H1 (cell line): ENCODE results near the gene RICTOR. TPM values are rescaled to one million over a fixed set of nuclear protein-coding genes. Genes with fewer than 3 reads are reported as not detected.

Source experiments
- CTCF ChIA-PET: fragments of 300-600 bp; sonication (Branson Sonifier 250); formaldehyde crosslinking; loops from one replicate; lab custom pipeline; 2021; ENCODE audit not compliant: partially characterized antibody; lab: Charles Lee
- POLR2A ChIA-PET: fragments of 300-600 bp; sonication (Branson Sonifier 250); formaldehyde crosslinking; loops from one replicate; lab custom pipeline; 2021; ENCODE audit warnings: inconsistent platforms; ENCODE audit not compliant: partially characterized antibody; lab: Charles Lee
- DNase-seq, 2 experiments: peaks; one replicate each; pipeline versions ENCODE4 v3.0.0 to v3.0.0-alpha.2; 2010 to 2022; ENCODE audit warnings: low spot score in 2 of 2, low read depth in 1 of 2, mixed read lengths in 1 of 2
- FAIRE-seq: peaks from 2 replicates; lab custom pipeline; 2011; peaks lifted over from hg19 to GRCh38; lab: Jason Lieb, UNC
- H2AFZ ChIP-seq: 2 replicates; pipeline ENCODE4 v1.8.1; 2012; ENCODE audit warnings: low read length, inconsistent platforms
- H2AK5ac ChIP-seq: 2 replicates; pipeline ENCODE4 v1.6.1; 2013; ENCODE audit warnings: low read depth, low read length
- H2BK120ac ChIP-seq: replicated peaks from 2 replicates; pipeline ENCODE3; 2013; ENCODE audit warnings: low read depth, low read length, inconsistent platforms
- H2BK12ac ChIP-seq: 2 replicates; pipeline ENCODE4 v1.6.1; 2013; ENCODE audit warnings: low read depth, low read length
- H2BK15ac ChIP-seq: 2 replicates; pipeline ENCODE4 v1.6.1; 2013; ENCODE audit warnings: low read length
- H2BK20ac ChIP-seq: 2 replicates; pipeline ENCODE4 v1.6.1; 2013; ENCODE audit warnings: low read length
- H2BK5ac ChIP-seq: 2 replicates; pipeline ENCODE4 v1.6.1; 2013; ENCODE audit warnings: low read depth, low read length
- H3K14ac ChIP-seq: 2 replicates; pipeline ENCODE4 v1.6.1; 2013; ENCODE audit warnings: inconsistent platforms; ENCODE audit not compliant: insufficient read length
- H3K18ac ChIP-seq: 2 replicates; pipeline ENCODE4 v1.6.1; 2013; ENCODE audit warnings: low read length; ENCODE audit errors: extremely low read depth
- H3K23ac ChIP-seq: 2 replicates; pipeline ENCODE4 v1.6.1; 2013; ENCODE audit warnings: inconsistent platforms; ENCODE audit not compliant: insufficient read length
- H3K23me2 ChIP-seq: 2 replicates; pipeline ENCODE4 v1.6.1; 2013; ENCODE audit warnings: low read depth, low read length
- H3K27ac ChIP-seq: 2 replicates; pipeline ENCODE4 v1.6.1; 2011; ENCODE audit warnings: low read depth, low read length, inconsistent platforms
- H3K27me3 ChIP-seq, 4 experiments: replicated peaks in 1 of 4; 1 replicate in 1 of 4; 2 replicates in 3 of 4; pipeline versions ENCODE4 v1.6.1 to v1.8.1; 2011 to 2013; ENCODE audit warnings: low read length in 3 of 4, mild to moderate bottlenecking in 3 of 4, inconsistent platforms in 2 of 4, mixed read lengths in 2 of 4, moderate library complexity in 1 of 4; ENCODE audit not compliant: control insufficient read depth in 3 of 4, insufficient read depth in 3 of 4; ENCODE audit errors: extremely low read depth in 1 of 4
- H3K36me3 ChIP-seq, 4 experiments: 2 replicates each; pipeline versions ENCODE4 v1.6.1 to v1.8.1; 2011 to 2013; ENCODE audit warnings: mild to moderate bottlenecking in 4 of 4, low read length in 3 of 4, moderate library complexity in 2 of 4, control low read depth in 1 of 4, inconsistent platforms in 1 of 4; ENCODE audit not compliant: insufficient read depth in 4 of 4, control insufficient read depth in 2 of 4
- H3K4ac ChIP-seq: replicated peaks from 2 replicates; pipeline ENCODE3; 2013; ENCODE audit warnings: low read length, low read depth, mixed read lengths, inconsistent platforms; ENCODE audit not compliant: insufficient read length
- H3K4me1 ChIP-seq, 4 experiments: replicated peaks in 1 of 4; 1 replicate in 1 of 4; 2 replicates in 3 of 4; pipeline versions ENCODE4 v1.6.1 to v1.8.1; 2011 to 2013; ENCODE audit warnings: low read length in 3 of 4, inconsistent platforms in 2 of 4, mixed read lengths in 1 of 4; ENCODE audit not compliant: insufficient read depth in 4 of 4, control insufficient read depth in 3 of 4
- H3K4me2 ChIP-seq, 2 experiments: 2 replicates each; pipeline versions ENCODE4 v1.6.1 to v1.8.1; 2011 to 2013; ENCODE audit warnings: low read depth in 2 of 2, low read length in 2 of 2, control low read depth in 1 of 2, inconsistent platforms in 1 of 2, mild to moderate bottlenecking in 1 of 2; ENCODE audit not compliant: insufficient read depth in 1 of 2
- H3K4me3 ChIP-seq, 4 experiments: fragments of 200-600, 300-600 bp in 1 of 4; sonication (generic), shearing (Covaris generic), sonication (Bioruptor Twin) in 1 of 4; 2 replicates each; pipeline versions ENCODE4 v1.5.1 to v1.8.1; 2011 to 2016; ENCODE audit warnings: low read length in 4 of 4, low read depth in 3 of 4, control low read depth in 2 of 4, inconsistent platforms in 2 of 4, mild to moderate bottlenecking in 2 of 4, mixed read lengths in 1 of 4, moderate library complexity in 1 of 4; ENCODE audit not compliant: insufficient read depth in 2 of 4; ENCODE audit errors: extremely low read depth in 1 of 4
- H3K56ac ChIP-seq: replicated peaks from 2 replicates; pipeline ENCODE3; 2013; ENCODE audit warnings: low read depth, mild to moderate bottlenecking, mixed read lengths, low read length, inconsistent platforms; ENCODE audit not compliant: insufficient read length
- H3K79me1 ChIP-seq: 2 replicates; pipeline ENCODE4 v1.6.1; 2013; ENCODE audit warnings: low read depth, low read length, control low read depth
- H3K79me2 ChIP-seq, 2 experiments: 2 replicates each; pipeline versions ENCODE4 v1.6.1 to v1.8.1; 2012 to 2013; ENCODE audit warnings: low read length in 2 of 2, mild to moderate bottlenecking in 2 of 2, inconsistent platforms in 1 of 2; ENCODE audit not compliant: insufficient read depth in 2 of 2, control insufficient read depth in 1 of 2
- H3K9ac ChIP-seq, 4 experiments: replicated peaks in 1 of 4; 1 replicate in 1 of 4; 2 replicates in 3 of 4; pipeline versions ENCODE4 v1.6.1 to v1.8.1; 2011 to 2013; ENCODE audit warnings: low read depth in 3 of 4, low read length in 3 of 4, control low read depth in 2 of 4, mild to moderate bottlenecking in 2 of 4, moderate library complexity in 2 of 4, inconsistent platforms in 1 of 4; ENCODE audit errors: extremely low read depth in 1 of 4
- H3K9me3 ChIP-seq, 2 experiments: 2 replicates each; pipeline versions ENCODE4 v1.6.1 to v1.8.1; 2012 to 2013; ENCODE audit warnings: mild to moderate bottlenecking in 2 of 2, moderate library complexity in 2 of 2, control low read depth in 1 of 2, inconsistent platforms in 1 of 2, low read depth in 1 of 2, low read length in 1 of 2, mixed read lengths in 1 of 2; ENCODE audit not compliant: insufficient read depth in 2 of 2
- H4K20me1 ChIP-seq, 2 experiments: replicated peaks in 1 of 2; 2 replicates each; pipeline versions ENCODE3 to v1.8.1; 2011 to 2013; ENCODE audit warnings: inconsistent platforms in 2 of 2, low read length in 2 of 2, mild to moderate bottlenecking in 1 of 2; ENCODE audit not compliant: insufficient read depth in 2 of 2, control insufficient read depth in 1 of 2
- H4K5ac ChIP-seq: 2 replicates; pipeline ENCODE4 v1.6.1; 2013; ENCODE audit warnings: low read length, low read depth, mixed read lengths, inconsistent platforms; ENCODE audit not compliant: insufficient read length
- H4K8ac ChIP-seq: 2 replicates; pipeline ENCODE4 v1.8.0; 2013; ENCODE audit warnings: mild to moderate bottlenecking, moderate library complexity, low read length, inconsistent platforms; ENCODE audit not compliant: insufficient read depth; ENCODE audit errors: extremely low read depth
- H4K91ac ChIP-seq: replicated peaks from 2 replicates; pipeline ENCODE3; 2013; ENCODE audit warnings: low read length, mixed read lengths, inconsistent platforms; ENCODE audit not compliant: insufficient read length
- ATF2 ChIP-seq: IDR thresholded peaks from 2 replicates; pipeline ENCODE4 v1.6.1; 2012; ENCODE audit warnings: low read length, inconsistent platforms
- ATF3 ChIP-seq: IDR thresholded peaks from 2 replicates; pipeline ENCODE4 v1.6.1; 2011; ENCODE audit warnings: low read depth, mild to moderate bottlenecking, low read length; ENCODE audit not compliant: insufficient read depth
- BCL11A ChIP-seq, 2 experiments: IDR thresholded peaks; one replicate each; pipeline ENCODE4 v1.6.1; 2011; ENCODE audit warnings: low read depth in 2 of 2, low read length in 2 of 2, mild to moderate bottlenecking in 2 of 2
- BRCA1 ChIP-seq: IDR thresholded peaks from 2 replicates; pipeline ENCODE4 v1.6.1; 2012; ENCODE audit warnings: low read depth, low read length, improper control_type of control experiment
- EP300 ChIP-seq, 2 experiments: IDR thresholded peaks; 1 replicate in 1 of 2; 2 replicates in 1 of 2; pipeline ENCODE4 v1.6.1; 2011 to 2012; ENCODE audit warnings: low read depth in 2 of 2, low read length in 2 of 2, mild to moderate bottlenecking in 2 of 2, borderline replicate concordance in 1 of 2, inconsistent platforms in 1 of 2, moderate library complexity in 1 of 2
- FOSL1 ChIP-seq: IDR thresholded peaks from 2 replicates; pipeline ENCODE4 v1.6.1; 2011; ENCODE audit warnings: mild to moderate bottlenecking, low read depth, low read length, moderate library complexity; ENCODE audit not compliant: insufficient read depth
- JUN ChIP-seq: IDR thresholded peaks from 2 replicates; pipeline ENCODE4 v1.6.1; 2011; ENCODE audit warnings: low read depth, mild to moderate bottlenecking, improper control_type of control experiment, low read length
- JUND ChIP-seq: IDR thresholded peaks from 2 replicates; pipeline ENCODE4 v1.6.1; 2011; ENCODE audit warnings: mild to moderate bottlenecking, improper control_type of control experiment, low read length
- POLR2A ChIP-seq, 2 experiments: IDR thresholded peaks; 1 replicate in 1 of 2; 2 replicates in 1 of 2; pipeline ENCODE4 v1.6.1; 2011; ENCODE audit warnings: low read depth in 2 of 2, low read length in 2 of 2, mild to moderate bottlenecking in 2 of 2; ENCODE audit errors: control extremely low read depth in 1 of 2
- RBBP5 ChIP-seq: IDR thresholded peaks from 2 replicates; pipeline ENCODE4 v1.7.1; 2012; ENCODE audit warnings: low read depth, mild to moderate bottlenecking, inconsistent platforms, low read length, moderate library complexity, borderline replicate concordance
- SP4 ChIP-seq: IDR thresholded peaks from 2 replicates; pipeline ENCODE4 v1.6.1; 2012; ENCODE audit warnings: low read length, inconsistent platforms
- USF2 ChIP-seq: IDR thresholded peaks from 2 replicates; pipeline ENCODE4 v1.6.1; 2011; ENCODE audit warnings: low read length, improper control_type of control experiment
- WGBS, 2 experiments: shearing (Covaris generic) in 1 of 2; methylation state at CpG; one replicate each; pipeline versions ENCODE4 v1.1.6 to v1.1.7; 2013 to 2015; ENCODE audit warnings: low lambda C conversion rate in 2 of 2, mixed read lengths in 2 of 2, inconsistent platforms in 1 of 2, low coverage in 1 of 2, missing lambda C conversion rate in 1 of 2; ENCODE audit not compliant: insufficient replicate concordance in 2 of 2, insufficient coverage in 1 of 2, insufficient read length in 1 of 2; ENCODE audit errors: extremely low coverage in 1 of 2, missing lambda C conversion rate in 1 of 2; 5-methylcytosine and 5-hydroxymethylcytosine counted together
- polyA plus RNA-seq, 7 experiments: library from polyadenylated mRNA; depleted of rRNA in 3 of 7; stranded (reverse) in 5 of 7; unstranded in 2 of 7; fragments of >200 nt in 5 of 7; fragments of 200-250 nt in 2 of 7; gene quantifications; 1 replicate in 5 of 7; 2 replicates in 1 of 7; 4 replicates in 1 of 7; pipeline versions ENCODE4 v1.2.1 to v1.2.3, GENCODE V29; 2011 to 2013; ENCODE audit warnings: missing spikeins in 2 of 7, mixed read lengths in 2 of 7
- total RNA-seq: library from RNA; stranded (reverse); fragmentation: NEBNext Ultra II Directional; extraction: Animal tissue kit (Norgen Biotek cat#: 25700); gene quantifications from 2 replicates; pipeline ENCODE4 v1.2.1, GENCODE V29; 2021

Gene RICTOR
- total and polyA plus RNA-seq, 2 of the 8 experiments (the other 6 are each of a cell fraction or from before 2014, with no cell fraction given) = 4.3 to 26.6 TPM

GRCh38 chr5:38896760-38897159, 177.4 kb downstream of the RICTOR start:
- H4K8ac ChIP-seq = no peak overlapping the region
- no peak overlapping the region for H4K5ac ChIP-seq
- no peak overlapping the region for H3K4me2 ChIP-seq
- H2BK20ac ChIP-seq = no peak overlapping the region
- no peak overlapping the region for H3K4ac ChIP-seq
- H2BK5ac ChIP-seq = no peak overlapping the region
- H4K20me1 ChIP-seq = no peaks in the 10 kb centered on the region
- TF ChIP-seq ATF2 (no peak), USF2 (no peak), EP300 (IDR thresholded peaks at IDR 0.05; ENCODE audit: borderline replicate concordance in 1 of 2, low read depth in 2 of 2, low read length in 2 of 2) (no peak), RBBP5 (no peak), POLR2A (IDR thresholded peaks at IDR 0.05; ENCODE audit: control extremely low read depth in 1 of 2, low read depth in 2 of 2, low read length in 2 of 2) (no peak), JUND (no peak), JUN (no peak), FOSL1 (no peak), BCL11A (IDR thresholded peaks at IDR 0.05; ENCODE audit: low read depth in 2 of 2, low read length in 2 of 2) (no peak), BRCA1 (no peak), SP4 (no peak), ATF3 (no peak)
- H2BK12ac ChIP-seq = no peak overlapping the region
- no peak overlapping the region for H3K4me3 ChIP-seq
- H3K14ac ChIP-seq = no peak overlapping the region
- H2BK120ac ChIP-seq = no peak overlapping the region
- H3K9ac ChIP-seq = no peak overlapping the region
- H2AFZ ChIP-seq = no peak overlapping the region
- H3K27ac ChIP-seq = no peak overlapping the region
- no peak overlapping the region for H2AK5ac ChIP-seq
- H2BK15ac ChIP-seq = no peak overlapping the region
- DNase-seq (no peak), FAIRE-seq (no peak)
- H3K79me2 ChIP-seq = no peaks in the 10 kb centered on the region
- no peak overlapping the region for H3K23ac ChIP-seq
- H3K56ac ChIP-seq = no peak overlapping the region
- WGBS, 2 experiments = 91% methylated on average over 3 of the region's 3 CpGs; no CpG with 5 or more reads in 1 of the 2 experiments
- no peaks in the 10 kb centered on the region for H3K4me1 ChIP-seq
- no peak overlapping the region for H4K91ac ChIP-seq
- H3K18ac ChIP-seq = no peak overlapping the region
- H3K36me3 ChIP-seq = no peaks in the 10 kb centered on the region
- no peaks in the 10 kb centered on the region for H3K9me3 ChIP-seq
- POLR2A ChIA-PET = no interaction called here
- CTCF ChIA-PET = no interaction called here
- no peaks in the 10 kb centered on the region for H3K27me3 ChIP-seq
- H3K23me2 ChIP-seq = no peaks in the 10 kb centered on the region
- no peaks in the 10 kb centered on the region for H3K79me1 ChIP-seq
